ENCODE measurements around the gene TUBGCP4.

DNA sequence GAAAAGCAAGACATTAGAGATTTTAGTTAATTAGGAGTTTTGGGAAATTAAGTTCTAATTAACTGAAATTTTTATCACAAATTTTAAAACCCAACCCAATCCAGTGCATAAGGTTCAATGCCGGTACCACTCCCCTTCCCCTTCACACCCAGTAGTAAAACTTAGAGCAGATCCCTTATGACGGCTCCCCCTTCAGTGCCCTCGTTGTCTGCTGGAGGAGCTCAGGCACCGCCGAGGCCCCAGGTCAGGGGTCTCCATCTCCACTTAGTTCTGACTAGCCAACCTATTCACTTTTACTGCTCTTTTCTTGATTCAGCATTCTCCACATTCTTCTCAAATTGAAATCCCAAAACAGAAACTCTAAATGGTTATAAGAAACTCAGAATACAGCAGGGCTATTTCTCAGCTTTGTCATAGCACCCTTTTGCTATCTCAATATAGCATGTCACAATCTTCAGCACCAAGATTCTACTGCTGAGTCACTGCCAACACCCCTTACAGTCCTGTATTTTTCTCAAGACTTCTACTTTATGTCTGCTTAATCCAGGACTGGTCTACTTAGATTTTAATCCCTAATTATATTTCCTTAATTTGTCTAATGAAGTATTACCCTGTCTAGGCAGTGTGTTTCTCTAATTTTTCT is 39.8 kb downstream of the TUBGCP4 start:
- no peak for TF ChIP-seq CTCF (IDR thresholded peaks at IDR 0.05)
- no peak for TF ChIP-seq POLR2A (IDR thresholded peaks at IDR 0.05)
